Breast epithelium (tissue), 3 donors: ENCODE results near the gene CFAP251.

Source experiments
- POLR2A ChIP-seq: fragments of 450-650 bp; IDR thresholded peaks from one replicate; pipeline ENCODE4 v1.6.1; 2016; ENCODE audit warnings: antibody characterized with exemption, mild to moderate bottlenecking, moderate library complexity
- TF ChIP-seq, protein P1 (sequence below), 3 donors: fragments of 450-650 bp; IDR thresholded peaks; one replicate each; pipeline ENCODE4 v1.5.1; 2016 to 2017; ENCODE audit warnings: antibody characterized with exemption in 3 of 3, mild to moderate bottlenecking in 3 of 3, moderate library complexity in 3 of 3

GRCh38 chr12:121911824-121912585, 6.4 kb upstream of the CFAP251 start:
- TF ChIP-seq, protein P1, sequence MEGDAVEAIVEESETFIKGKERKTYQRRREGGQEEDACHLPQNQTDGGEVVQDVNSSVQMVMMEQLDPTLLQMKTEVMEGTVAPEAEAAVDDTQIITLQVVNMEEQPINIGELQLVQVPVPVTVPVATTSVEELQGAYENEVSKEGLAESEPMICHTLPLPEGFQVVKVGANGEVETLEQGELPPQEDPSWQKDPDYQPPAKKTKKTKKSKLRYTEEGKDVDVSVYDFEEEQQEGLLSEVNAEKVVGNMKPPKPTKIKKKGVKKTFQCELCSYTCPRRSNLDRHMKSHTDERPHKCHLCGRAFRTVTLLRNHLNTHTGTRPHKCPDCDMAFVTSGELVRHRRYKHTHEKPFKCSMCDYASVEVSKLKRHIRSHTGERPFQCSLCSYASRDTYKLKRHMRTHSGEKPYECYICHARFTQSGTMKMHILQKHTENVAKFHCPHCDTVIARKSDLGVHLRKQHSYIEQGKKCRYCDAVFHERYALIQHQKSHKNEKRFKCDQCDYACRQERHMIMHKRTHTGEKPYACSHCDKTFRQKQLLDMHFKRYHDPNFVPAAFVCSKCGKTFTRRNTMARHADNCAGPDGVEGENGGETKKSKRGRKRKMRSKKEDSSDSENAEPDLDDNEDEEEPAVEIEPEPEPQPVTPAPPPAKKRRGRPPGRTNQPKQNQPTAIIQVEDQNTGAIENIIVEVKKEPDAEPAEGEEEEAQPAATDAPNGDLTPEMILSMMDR (IDR thresholded peaks at IDR 0.05) = no peak
- no peak for TF ChIP-seq POLR2A
